DMS153 treated with DMSO at 0.1 percent for 48 hours (cell line): Measurements from ENCODE around the gene ANKRD36B.
"Not testable (repeated sequence)": the region's sequence is repeated elsewhere in the genome, so short reads cannot be mapped to it uniquely, and the experiment has no call there.

Experiments
- DNase-seq: peaks from one replicate; lab custom pipeline; 2025; ENCODE audit not compliant: unreplicated experiment; lab: John Stamatoyannopoulos, UW

The ANKRD36B gene

DNA sequence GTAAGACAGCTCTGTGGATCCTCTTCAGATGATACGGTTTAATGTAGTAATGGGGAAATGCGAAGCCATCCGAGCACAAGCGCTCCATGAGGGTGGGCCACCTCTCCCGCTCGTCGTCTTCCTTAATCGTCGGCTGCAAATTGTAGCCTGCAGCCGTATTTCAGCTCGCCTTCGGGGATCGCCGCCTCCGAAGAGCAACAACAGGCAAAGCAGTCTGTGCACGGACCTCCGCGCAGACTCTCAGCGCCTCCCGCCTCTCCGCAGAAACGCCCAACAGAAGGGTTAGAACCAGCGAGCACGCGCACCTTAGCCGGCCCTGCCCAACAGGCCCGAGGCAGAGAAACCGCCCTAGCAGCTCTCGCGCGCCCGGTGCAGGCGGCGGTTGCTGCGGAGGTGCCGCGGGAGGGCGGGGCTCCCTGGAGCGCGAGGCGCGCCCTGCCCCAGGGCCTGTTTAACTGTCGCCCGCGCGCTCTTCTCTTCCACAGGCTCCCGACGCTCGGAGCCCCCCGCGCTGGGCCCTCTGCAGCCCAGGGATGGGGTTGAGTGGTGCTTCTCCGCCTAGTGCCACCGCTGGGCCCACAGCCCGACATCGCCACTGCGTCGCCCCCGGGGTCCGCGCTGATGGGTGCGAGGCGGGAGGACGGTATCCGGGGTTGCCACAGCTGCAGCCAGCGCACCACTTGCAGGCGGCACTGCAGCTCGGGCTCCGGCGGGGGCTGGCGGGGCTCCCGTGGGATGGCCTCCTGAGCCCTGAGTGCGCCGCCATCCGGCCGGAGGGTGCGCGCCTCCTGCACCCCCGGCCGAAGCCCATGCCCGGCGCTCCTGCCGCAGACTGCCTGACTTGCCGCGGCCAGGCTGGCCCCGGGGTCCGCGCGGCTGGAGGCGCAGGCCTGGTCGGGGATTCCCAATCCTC lies at the start of gene ANKRD36B:
Gene ANKRD36B, minus strand, starts transcription at position 280 of the 913 bp plus-strand sequence. Its CDS starts 192 bp downstream, at position 88.
- not testable (repeated sequence) for DNase-seq

DNA sequence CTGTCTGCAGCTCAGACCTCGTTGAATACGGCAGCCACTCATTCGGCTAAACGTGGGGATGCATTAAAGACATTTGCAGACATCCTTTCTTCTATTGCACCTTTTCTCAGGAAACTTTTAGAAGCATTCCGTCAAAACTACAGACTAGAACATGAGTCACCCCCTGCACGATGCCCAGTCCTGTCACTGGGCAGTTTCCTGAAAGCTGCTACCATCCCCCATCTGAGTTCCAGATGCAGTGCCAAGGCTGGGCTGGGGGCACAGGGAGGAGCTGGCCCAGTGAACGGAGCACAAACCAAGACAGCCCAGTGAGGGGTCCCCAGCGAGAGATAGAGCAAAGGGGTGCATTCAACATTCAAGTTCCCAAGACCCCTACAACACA lies 36.4 kb upstream of the ANKRD36B start:
- DNase-seq, result not testable (repeated sequence)

DNA sequence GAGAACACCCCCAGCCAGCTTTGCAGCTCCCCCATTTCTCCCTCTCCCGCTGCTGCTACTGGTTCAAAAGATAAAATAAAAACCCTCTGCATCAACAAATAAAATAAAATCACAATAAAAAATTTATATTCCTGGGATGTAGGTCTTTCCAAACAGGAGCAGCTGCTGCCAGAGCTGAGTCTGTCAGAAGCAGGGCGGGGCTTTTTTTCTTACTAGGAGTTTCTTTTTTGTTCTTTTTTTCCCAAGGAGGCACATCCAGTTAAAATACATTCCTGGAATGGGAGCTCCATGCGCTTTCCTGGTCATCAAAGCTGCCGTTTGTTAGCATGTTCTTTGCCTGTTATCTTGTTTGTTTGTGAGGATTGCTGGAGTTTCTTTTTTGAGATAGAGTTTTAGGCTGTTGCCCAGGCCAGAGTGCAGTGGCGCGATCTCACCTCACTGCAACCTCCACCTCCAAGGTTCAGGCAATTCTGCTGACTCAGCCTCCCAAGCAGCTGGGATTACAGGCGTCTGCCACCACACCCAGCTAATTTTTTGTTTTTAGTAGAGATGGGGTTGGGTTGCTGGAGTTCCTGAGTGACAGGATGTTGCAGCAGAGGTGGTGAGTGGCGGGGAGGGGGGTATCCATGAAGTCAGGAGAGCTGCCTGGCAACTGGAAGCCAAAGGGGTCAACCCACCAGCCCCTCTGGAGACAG lies 35.8 kb upstream of the ANKRD36B start:
- DNase-seq, result not testable (repeated sequence)

DNA sequence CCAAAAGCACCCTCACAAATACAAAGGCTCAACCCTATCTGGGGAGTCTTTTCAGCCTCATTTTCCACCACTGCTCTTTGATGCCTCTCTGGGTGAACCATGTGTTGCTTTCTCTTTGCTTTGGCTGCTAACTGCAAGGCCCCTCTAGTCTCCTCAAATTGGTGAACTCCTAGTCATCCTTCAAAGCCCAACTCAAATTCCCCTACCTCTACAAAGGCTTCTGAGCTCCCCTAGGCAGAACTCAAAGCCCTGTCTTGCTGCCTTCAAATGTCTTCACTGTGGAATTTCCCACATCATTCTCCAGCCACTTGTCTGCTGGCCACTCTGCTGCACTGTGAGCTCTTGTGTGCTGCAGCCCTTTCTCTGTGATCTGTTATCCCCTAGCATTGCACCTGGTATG lies 33.3 kb upstream of the ANKRD36B start:
- not testable (repeated sequence) for DNase-seq

DNA sequence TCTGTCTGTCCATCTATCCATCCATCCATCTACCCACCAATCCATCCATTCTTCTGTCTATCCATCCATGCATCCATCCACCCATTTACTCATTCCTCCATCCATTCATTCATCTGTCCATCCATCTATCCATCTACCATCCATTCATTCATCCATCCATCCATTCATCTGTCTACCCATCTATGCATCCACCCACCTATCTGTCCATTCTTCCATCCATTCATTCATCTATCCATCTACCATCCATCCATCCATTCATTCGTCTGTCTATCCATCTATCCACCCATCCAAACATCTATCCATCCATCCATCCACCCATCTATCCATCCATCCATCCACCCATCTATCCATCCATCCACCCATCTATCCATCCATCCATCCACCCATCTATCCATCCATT lies 30.8 kb upstream of the ANKRD36B start:
- not testable (repeated sequence) for DNase-seq

DNA sequence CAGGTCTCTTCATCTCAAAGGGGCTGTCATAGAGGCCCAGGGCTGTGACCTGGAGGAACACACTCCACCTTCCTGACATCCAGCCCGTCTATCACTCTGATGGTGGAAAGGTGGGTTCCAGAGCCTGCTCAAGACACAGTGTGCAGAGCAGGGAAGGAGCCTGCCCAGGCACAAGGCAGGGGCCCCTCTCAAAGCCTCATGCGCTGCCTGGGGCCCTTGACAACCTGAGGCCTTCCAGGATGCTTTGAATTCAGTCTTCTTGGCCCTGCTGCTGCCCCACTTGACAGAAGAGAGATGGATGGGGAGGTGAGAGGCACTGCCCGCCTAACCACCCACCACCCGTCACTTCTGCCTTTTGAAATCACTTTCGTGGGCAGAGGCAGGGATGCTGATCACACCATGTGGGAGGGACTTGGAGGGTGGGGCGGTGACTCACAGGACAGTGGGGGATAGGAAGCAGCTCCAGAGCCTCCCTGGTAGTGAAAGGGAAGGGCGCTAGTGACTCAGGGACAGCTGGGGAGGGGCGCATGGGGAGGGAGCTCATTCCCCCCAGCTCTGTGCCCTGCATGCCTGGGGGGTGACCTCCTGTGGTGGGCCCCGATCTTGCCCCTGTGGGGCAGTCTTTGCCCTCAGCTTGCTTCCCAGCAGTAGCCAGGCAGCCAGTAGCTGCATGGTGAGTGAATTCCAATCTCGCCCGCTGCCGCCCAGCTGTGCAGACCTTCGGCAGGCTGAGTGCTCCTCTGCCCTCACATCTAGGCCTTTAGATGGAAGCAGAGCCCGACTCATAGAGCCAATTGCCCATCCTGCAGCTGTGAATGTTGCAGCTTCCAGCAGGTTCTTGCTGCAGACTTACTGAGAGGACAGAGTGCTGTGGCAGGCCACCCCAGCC lies 29.5 kb upstream of the ANKRD36B start:
- not testable (repeated sequence) for DNase-seq

DNA sequence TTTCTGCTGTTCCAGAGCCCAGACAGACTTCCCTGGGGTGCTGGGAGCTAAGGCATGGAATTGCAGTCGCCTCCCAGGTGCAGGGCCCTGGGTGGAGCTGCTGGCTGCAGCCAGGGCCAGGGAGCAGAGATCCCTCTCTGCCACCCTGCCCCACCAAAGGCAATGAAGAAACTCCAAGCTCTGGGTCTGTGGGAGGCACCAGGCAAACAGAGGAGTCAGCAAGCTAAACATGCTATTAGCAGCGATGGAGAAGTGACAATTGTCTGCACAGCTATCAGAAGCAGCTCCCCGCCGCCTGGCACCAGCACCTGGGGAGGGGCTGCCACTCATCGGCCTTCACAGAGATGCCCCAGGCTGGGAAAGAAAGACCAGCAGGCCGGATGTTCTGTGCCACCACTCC lies 28.2 kb upstream of the ANKRD36B start:
- no peak for DNase-seq

DNA sequence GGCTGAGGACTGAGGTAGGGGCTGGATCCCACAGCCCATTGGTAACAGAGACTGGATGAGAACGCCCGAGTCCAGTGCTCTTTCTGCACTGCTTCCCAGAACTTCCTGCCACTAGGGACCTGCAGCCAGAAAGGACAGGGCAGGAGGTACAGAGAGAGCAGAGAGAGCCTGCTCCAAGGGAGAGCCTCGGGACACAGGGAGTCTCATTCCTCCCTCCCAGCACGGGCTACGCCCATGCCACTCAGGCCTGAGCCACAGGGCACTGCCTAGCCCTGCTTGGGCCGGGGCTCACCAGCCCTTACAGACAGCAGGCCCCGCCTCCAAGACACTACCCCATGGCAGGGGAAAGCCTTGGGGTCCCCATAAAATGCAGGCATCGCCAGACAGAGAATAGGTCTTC lies 26.1 kb upstream of the ANKRD36B start:
- not testable (repeated sequence) for DNase-seq

DNA sequence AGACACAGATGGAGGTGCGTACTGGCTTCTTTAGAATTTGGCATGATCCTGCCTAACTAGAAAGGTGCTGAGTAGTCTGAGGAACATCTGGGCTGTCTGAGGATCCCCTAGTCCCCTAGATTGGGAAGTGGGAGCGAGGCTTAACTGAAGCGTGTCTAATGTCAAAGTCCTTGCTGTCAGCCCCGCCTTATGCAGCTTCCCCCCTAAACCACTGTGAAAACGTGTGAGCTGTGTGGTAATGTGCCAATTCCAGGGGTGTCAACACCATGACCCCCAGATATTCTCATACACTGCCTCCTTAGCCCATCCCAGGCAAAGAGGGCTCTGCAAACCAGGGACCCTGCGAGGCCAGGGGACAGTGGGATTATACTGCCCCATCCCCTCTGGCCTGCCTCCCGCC lies 22.2 kb upstream of the ANKRD36B start:
- DNase-seq, result not testable (repeated sequence)

DNA sequence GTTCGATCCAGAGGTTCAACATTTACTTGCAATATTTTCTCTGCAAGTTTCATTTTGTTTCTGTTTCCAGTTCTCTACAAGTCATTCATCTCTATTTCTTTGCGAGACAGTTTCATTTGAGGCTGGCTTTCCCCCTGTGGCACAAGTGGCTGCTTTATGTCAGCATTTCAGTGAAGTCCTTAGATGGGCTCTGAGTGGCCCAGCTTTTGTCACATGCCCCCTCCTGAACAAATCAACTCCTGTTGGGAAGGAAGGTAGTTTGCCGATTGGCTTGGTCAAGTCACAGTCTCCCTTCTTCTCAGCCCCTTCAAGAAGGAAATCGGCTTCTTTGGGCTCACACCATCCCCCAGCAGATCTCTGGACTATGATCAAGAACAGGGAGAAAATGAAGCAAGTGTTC lies 19.1 kb upstream of the ANKRD36B start:
- not testable (repeated sequence) for DNase-seq

DNA sequence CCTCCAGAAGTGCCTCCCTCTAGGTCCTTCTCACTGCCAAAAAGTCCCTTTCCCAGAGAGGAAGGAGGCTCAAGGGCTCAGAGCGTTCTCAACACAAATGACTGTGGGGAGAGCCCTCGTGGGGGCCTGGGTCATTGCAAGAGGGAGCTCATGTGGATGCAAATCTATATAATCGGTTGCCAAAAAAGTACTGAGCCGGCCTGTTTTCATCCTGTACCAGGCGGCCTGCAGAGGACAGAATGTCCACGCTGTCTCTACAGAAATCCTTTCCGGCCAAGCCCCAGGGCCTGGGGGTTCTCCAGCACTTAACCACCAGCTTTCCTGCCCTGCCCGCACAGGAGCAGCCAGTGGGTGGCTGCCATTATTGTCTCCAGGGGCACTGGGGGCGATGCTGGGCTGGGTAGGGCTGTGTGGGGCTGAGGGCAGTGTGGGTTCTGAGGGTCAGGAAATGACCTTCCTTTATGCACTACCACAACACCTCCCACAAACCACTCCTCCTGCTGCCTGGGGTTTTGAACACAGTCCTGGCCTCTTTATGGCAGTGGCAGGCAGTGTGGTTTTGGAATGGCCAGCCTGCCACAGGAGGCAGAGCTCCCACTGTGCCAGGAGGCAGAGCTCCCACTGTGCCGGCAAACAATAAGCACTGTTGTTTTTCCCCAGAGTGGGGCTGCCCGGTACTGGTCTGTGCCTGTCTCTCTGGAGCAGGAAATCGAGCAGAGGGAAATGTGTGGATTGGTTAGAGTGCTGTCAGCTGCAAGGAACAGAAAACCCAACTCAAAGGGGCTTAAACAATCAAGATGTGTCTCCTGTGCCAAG lies 16.1 kb upstream of the ANKRD36B start:
- not testable (repeated sequence) for DNase-seq

DNA sequence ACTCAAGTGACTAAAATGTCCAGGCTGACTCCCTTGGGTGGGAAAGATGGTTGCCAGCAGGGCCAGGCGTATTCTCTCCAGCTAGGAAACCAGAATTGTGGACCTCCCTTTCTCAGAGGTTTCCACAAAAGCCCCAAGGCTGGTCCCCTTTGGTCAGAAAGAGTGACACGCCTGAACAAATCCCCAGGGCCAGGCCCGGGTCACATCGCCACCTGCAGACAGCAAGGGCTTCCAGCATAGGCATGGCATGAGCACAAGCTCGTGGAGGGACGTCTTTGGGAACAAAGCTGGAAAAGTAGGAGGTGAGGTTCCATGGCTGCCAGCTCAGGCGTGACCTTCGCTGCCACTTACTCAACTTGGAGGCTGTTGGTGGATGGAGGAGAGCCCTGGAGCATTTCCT lies 15.4 kb upstream of the ANKRD36B start:
- DNase-seq, result not testable (repeated sequence)

DNA sequence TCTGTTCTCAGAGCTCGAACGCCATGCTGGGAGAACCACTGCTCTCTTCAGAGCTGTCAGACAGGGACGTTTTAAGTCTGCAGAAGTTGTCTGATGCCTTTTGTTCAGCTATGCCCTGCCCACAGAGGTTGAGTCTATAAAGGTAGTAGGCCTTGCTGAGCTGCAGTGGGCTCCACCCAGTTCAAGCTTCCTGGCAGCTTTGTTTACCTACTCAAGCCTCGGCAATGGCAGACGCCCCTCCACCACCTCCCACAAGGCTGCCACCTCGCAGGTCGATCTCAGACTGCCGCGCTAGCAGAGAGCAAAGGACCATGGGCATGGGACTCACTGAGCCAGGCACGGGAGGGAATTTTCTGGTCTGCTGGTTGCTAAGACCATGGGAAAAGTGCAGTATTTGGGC lies 11.9 kb upstream of the ANKRD36B start:
- DNase-seq, result not testable (repeated sequence)

DNA sequence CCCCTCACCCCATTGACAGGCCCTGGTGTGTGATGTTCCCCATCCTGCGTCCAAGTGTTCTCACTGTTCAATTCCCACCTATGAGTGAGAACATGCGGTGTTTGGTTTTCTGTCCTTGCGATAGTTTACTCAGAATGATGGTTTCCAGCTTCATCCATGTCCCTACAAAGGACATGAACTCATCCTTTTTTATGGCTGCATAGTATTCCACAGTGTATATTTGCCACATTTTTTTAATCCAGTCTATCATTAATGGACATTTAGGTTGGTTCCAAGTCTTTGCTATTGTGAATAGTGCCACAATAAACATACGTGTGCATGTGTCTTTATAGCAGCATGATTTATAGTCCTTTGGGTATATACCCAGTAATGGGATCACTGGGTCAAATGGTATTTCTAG lies 6.5 kb upstream of the ANKRD36B start:
- DNase-seq, result not testable (repeated sequence)

DNA sequence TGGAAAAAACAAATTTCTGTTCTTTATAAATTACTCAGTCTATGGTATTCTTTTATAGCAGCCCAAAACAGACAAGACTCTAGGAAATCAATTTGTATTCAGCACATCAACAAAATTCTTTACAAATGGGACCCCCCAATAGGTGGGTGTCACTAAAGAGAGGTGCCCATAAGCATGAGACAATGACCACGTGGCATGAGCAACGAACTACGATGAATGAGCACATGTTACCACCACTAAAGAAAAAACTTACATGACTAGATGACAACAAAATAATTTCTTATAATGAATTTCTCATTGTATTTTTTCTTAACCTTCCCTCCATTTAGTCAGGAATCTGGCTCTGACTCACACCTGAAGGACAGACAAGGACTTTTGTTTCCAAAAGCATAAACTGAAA lies 3.8 kb upstream of the ANKRD36B start:
- DNase-seq, result not testable (repeated sequence)

DNA sequence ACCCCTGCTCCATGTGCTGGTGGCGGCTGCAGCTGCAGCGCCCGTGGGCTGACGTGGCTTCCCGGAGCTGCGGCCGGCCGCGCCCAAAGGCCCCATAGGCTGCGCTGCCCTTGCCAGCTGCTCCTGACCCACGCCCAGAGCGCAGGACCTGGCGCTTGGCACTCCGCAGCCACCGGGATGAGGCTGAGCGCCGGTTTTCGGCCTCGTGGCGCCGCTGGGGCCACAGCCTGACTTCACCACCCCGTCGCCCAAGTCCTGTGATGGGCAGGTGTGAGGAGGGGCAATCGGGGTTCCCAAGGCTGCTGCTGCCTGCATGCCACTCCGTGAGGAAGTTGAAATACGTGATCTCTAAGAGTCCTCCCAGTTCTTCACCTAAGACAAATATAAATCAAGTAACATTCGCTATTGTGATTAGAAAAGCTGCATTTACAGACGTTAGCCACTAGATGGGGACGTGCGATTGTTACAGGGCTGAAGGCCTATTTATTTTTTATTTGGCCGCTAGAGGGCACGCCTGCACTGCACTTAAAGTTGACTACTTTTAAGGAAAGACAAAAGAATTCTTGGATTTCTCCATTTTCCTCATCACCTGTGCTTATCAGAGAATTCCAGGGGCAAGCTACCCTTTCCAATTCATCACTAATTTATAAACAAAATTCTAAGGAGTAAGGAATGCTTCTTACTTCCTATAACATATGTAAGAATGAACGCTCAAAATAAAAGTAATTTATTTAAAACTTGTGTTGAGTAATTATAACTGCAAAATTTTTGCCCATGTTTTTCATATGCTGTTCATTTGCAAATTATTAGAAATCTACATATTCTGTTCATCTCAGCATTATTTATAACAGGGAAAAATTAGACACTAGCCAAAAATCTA lies 1.1 kb upstream of the ANKRD36B start:
- DNase-seq, result not testable (repeated sequence)

DNA sequence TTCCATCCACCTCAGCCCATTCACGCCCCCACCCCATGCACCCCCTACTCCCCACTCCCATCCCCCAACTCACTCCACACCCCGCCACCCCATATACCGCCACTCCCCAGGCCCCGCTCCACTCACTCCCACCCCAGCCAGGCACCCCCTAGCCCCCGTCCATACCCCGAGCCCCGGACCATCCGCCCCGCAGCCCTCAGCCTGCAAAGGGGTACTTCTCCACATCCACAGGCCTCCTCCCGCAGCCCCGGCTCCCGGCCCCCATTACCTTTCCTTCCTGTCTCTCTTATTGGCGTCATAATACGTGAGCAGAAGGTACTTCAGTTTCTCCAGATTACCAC lies 450 bp downstream of the ANKRD36B start:
- DNase-seq, result not testable (repeated sequence)

DNA sequence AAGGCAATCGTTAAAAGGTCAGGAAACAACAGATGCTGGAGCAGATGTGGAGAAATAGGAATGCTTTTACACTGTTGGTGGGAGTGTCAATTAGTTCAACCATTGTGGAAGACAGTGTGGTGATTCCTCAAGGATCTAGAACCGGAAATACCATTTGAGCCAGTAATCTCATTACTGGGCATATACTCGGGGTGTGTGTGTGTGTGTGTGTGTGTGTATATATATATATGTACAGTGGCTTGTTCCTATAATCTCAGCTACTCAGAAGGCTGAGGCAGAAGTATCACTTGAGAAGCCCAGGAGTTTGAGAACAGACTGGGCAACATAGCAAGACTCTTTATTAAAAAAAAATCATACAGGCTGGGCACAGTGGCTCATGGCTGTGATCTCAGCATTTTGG lies 24.0 kb downstream of the ANKRD36B start:
- not testable (repeated sequence) for DNase-seq

DNA sequence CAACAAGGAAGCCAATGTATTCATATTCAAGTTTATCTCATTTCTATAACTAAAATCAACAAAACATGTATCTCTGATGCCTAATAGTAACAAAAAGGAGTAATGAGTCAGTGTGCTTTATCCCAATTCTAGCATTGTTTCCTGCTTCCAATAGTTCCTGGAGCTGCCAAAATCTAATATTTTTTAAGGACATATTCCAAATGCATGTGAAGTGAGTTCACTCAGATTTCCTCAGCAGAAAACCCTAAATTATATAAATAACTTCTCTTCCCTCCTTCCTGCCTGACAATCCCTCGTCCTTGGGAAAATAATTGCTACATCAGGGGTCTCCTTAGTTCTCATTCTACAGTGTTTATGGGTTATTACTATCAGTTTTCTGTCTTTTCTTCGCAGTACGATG lies 37.3 kb downstream of the ANKRD36B start:
- not testable (repeated sequence) for DNase-seq
